HEK293 (cell line): Measurements from ENCODE around the gene ZNF431.

Source experiments
- TF ChIP-seq, protein P1 (sequence below): fragments of 450-650 bp; formaldehyde crosslinking; IDR thresholded peaks from 2 replicates; pipeline ENCODE4 v1.5.1; 2016; ENCODE audit warnings: missing biosample characterization, missing genetic modification characterization, low read depth
- TF ChIP-seq, protein P2 (sequence below): fragments of 450-650 bp; formaldehyde crosslinking; IDR thresholded peaks from 2 replicates; pipeline ENCODE4 v1.5.1; 2016; ENCODE audit warnings: missing biosample characterization, missing genetic modification characterization, low read depth

DNA sequence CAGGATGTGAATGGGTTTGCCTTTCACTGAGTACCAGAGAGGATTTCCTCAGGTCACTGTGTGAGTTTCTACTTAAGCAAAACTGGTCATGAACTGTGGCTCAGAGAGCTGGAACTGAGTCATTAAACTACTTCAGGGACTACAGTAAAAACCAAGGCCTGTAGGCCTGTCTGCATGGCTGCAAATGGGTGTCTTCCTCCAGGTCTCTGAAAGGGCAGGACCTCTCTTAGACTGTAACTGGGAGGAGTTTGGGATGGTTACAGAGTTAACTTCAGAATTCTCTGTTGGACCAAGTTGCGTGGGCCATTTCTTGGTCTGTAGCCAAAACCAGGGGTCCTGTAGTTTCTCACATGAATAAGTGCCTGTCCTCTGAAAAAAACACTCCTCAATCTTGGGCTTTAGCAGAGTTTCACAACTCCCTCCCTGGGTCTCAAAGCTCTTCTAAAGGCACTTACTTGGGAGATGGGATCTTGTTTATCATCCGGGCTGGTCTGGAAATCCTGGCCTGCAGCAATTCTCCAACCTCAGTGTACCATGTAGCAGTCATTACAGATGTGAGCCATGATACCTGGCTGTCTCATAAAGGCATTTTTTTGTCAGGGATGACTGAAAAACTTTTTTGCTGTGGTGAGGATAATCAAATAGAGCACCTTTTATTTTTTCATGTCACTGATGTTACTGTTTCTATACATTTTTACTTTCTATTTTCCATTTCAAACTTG lies 40.2 kb upstream of the ZNF431 start:
- TF ChIP-seq, protein P1, sequence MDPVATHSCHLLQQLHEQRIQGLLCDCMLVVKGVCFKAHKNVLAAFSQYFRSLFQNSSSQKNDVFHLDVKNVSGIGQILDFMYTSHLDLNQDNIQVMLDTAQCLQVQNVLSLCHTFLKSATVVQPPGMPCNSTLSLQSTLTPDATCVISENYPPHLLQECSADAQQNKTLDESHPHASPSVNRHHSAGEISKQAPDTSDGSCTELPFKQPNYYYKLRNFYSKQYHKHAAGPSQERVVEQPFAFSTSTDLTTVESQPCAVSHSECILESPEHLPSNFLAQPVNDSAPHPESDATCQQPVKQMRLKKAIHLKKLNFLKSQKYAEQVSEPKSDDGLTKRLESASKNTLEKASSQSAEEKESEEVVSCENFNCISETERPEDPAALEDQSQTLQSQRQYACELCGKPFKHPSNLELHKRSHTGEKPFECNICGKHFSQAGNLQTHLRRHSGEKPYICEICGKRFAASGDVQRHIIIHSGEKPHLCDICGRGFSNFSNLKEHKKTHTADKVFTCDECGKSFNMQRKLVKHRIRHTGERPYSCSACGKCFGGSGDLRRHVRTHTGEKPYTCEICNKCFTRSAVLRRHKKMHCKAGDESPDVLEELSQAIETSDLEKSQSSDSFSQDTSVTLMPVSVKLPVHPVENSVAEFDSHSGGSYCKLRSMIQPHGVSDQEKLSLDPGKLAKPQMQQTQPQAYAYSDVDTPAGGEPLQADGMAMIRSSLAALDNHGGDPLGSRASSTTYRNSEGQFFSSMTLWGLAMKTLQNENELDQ: no peak
- TF ChIP-seq, protein P2, sequence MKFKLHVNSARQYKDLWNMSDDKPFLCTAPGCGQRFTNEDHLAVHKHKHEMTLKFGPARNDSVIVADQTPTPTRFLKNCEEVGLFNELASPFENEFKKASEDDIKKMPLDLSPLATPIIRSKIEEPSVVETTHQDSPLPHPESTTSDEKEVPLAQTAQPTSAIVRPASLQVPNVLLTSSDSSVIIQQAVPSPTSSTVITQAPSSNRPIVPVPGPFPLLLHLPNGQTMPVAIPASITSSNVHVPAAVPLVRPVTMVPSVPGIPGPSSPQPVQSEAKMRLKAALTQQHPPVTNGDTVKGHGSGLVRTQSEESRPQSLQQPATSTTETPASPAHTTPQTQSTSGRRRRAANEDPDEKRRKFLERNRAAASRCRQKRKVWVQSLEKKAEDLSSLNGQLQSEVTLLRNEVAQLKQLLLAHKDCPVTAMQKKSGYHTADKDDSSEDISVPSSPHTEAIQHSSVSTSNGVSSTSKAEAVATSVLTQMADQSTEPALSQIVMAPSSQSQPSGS (tag by site-specific recombination): no peak
